22Rv1 (cell line): Measurements from ENCODE around the gene RPEL1.
"Not testable (repeated sequence)": the region's sequence is repeated elsewhere in the genome, so short reads cannot be mapped to it uniquely, and the experiment has no call there.

Experiments used
- H3K27ac ChIP-seq: fragments of 450-650 bp; 2 replicates; pipeline ENCODE4 v1.5.1; 2017
- ZFX ChIP-seq: fragments of 450-650 bp; IDR thresholded peaks from 2 replicates; pipeline ENCODE4 v1.6.1; 2017; ENCODE audit warnings: antibody characterized with exemption, borderline replicate concordance
- TF ChIP-seq, protein P1 (sequence below): fragments of 450-650 bp; IDR thresholded peaks from 2 replicates; pipeline ENCODE4 v1.5.1; 2017; ENCODE audit warnings: mild to moderate bottlenecking

Gene RPEL1

DNA sequence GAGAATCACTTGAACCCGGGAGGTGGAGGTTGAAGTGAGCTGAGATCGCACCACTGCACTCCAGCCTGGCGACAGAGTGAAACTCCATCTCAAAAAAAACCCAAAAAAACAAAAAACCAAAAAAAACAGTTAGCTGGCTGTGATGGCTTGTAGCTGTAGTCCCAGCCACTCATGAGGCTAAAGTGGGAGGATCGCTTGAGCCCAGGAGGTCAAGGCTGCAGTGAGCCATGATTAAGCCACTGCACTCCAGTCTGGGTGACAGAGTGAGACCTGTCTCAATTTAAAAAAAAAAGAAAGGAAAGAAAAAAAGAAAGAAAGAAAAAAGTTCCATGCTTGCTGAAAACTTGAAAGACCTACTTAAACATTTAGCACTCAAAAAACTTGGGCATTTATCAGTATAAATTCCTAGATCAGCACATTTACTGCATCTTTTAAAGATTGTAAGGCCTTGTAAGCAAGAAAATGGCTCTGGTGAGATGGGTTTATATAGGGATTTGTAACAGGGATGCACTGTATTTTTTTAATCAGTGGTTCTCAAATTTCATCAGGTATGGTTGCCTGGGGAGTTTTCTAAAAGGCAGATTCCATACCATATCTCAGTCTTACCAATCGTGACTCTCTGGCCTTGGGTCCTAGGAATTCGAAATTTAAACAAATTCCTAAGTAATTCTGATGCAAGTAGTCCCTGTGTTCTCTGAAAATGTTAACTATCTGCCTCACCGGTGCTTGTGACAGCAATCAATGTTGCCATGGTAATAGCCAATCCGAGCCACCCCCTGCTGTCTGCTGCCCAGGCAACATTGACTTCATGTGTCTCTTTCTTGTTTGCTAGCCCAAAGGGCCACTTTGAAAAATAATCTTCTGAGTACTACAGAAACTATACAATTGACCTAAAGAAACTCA is 41.1 kb upstream of the RPEL1 start:
- TF ChIP-seq ZFX, result no peak
- H3K27ac ChIP-seq, result no peak overlapping the region

DNA sequence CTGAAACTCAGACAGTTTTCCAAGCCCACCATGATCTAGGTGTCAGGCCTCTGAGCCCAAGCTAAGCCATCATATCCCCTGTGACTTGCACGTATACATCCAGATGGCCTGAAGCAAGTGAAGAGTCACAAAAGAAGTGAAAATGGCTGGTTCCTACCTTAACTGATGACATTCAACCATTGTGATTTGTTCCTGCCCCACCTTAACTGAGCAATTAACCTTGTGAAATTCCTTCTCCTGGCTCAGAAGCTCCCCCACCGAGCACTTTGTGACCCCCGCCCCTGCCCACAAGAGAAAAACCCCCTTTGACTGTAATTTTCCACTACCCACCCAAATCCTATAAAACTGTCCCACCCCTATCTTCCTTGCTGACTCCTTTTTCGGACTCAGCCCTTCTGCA is 40.3 kb upstream of the RPEL1 start:
- H3K27ac ChIP-seq, result not testable (repeated sequence)

DNA sequence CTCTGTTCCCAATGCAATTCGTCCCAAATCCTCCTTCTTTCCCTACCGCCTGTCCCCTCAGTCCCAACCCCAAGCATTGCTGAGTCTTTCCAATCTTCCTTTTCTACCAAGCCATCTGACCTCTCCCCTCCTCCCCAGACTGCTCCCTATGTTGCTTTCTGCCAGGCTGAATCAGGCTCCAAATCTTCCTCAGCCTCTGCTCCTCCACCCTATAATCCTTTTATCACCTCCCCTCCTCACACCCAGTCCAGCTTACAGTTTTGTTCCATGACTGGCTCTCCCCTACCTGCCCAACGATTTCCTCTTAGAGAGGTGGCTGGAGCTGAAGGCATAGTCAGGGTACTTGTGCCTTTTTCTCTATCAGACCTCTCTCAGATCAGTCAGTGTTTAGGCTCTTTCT is 39.0 kb upstream of the RPEL1 start:
- H3K27ac ChIP-seq, result not testable (repeated sequence)

DNA sequence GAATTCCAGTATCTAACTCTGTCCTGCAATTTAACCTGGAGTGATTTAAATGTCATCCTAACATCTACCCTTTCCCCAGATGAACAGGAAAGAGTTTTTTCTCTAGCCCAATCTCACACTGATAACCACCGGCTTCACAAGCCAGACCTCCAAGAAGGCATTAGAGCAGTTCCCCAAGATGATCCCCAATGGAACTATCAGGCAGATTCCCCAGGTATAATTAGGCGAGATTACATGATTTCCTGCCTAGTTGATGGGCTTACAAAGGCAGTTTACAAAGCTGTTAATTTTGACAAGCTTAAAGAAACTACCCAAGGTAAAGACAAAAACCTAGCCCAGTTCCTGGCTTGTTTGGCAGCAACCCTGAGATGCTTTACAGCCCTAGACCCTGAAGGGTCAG is 38.5 kb upstream of the RPEL1 start:
- H3K27ac ChIP-seq, result no peak overlapping the region
- no peak for TF ChIP-seq ZFX
- TF ChIP-seq, protein P1, sequence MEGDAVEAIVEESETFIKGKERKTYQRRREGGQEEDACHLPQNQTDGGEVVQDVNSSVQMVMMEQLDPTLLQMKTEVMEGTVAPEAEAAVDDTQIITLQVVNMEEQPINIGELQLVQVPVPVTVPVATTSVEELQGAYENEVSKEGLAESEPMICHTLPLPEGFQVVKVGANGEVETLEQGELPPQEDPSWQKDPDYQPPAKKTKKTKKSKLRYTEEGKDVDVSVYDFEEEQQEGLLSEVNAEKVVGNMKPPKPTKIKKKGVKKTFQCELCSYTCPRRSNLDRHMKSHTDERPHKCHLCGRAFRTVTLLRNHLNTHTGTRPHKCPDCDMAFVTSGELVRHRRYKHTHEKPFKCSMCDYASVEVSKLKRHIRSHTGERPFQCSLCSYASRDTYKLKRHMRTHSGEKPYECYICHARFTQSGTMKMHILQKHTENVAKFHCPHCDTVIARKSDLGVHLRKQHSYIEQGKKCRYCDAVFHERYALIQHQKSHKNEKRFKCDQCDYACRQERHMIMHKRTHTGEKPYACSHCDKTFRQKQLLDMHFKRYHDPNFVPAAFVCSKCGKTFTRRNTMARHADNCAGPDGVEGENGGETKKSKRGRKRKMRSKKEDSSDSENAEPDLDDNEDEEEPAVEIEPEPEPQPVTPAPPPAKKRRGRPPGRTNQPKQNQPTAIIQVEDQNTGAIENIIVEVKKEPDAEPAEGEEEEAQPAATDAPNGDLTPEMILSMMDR, result no peak

DNA sequence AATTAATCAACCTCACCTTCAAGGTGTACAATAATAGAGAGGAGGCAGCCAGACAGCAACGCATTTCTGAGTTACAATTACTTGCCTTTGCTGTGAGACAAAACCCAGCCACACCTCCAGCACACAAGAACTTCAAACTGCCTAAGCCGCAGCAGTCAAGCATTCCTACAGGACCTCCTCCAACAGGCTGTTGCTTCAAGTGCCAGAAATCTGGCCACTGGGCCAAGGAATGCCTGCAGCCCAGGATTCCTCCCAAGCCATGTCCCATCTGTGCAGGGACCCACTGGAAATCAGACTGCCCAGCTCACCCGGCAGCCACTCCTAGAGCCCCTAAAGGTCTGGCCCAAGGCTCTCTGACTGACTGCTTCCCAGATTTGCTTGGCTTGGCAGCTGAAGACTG is 38.0 kb upstream of the RPEL1 start:
- not testable (repeated sequence) for H3K27ac ChIP-seq

DNA sequence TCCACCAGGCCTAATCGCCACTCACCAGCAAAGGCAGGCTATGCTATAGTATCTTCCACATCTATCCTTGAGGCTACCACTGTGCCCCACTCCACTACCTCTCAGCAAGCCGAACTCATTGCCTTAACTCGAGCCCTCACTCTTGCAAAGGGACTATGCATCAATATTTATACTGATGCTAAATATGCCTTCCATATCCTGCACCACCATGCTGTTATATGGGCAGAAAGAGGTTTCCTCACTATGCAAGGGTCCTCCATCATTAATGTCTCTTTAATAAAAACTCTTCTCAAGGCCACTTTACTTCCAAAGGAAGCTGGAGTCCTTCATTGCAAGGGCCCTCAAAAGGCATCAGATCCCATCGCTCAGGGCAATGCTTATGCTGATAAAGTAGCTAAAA is 35.4 kb upstream of the RPEL1 start:
- H3K27ac ChIP-seq, result not testable (repeated sequence)

DNA sequence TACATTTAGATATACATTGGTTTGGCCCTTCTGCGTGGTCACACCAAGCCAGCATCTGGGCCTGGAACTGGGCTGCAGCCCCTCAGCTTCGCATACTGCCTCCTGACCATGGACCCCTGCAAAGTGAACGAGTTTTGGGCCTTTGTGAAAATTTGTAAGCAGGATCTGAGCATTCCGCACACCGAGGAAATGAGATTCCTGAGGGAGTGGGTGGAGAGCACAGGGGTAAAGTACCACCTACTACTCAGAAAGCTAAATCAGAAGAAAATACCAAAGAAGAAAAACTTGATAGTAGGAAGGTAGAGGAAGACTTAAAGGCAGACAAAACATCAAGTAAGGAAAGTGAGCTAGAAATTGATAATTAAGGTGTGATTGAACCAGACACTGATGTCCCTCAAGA is 30.1 kb upstream of the RPEL1 start:
- TF ChIP-seq ZFX, result no peak
- TF ChIP-seq, protein P1, result no peak
- no peak overlapping the region for H3K27ac ChIP-seq

DNA sequence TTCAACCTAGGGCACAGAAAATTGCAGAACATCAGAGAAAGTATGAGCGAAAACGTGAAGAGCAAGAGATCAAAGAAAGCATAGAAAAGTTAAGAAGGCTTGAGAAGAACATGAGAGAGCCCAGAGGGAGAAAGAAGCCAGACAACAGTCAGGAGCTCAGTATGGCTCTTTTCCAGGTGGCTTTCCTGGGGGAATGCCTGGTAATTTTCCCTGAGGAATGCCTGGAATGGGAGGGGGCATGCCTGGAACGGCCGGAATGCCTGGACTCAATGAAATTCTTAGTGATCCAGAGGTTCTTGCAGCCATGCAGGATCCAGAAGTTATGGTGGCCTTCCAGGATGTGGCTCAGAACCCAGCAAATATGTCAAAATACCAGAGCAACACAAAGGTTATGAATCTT is 29.3 kb upstream of the RPEL1 start:
- H3K27ac ChIP-seq, result not testable (repeated sequence)

DNA sequence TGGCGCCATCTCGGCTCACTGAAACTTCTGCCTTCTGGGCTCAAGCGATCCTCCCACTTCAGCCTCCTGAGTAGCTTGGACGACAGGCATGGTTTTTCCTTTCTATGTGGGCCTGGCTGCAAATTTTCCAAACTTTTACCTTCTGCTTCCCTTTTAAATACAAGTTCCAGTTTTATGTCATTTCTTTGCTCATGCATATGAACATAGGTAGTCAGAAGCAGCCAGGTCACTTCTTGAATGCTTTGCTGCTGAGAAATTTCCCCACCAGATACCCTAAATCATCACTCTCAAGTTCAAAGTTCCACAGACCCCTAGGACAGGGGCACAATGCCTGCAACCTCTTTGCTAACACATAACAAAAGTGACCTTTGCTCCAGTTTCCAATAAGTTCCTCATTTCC is 21.6 kb upstream of the RPEL1 start:
- TF ChIP-seq ZFX, result no peak
- TF ChIP-seq, protein P1, result no peak

DNA sequence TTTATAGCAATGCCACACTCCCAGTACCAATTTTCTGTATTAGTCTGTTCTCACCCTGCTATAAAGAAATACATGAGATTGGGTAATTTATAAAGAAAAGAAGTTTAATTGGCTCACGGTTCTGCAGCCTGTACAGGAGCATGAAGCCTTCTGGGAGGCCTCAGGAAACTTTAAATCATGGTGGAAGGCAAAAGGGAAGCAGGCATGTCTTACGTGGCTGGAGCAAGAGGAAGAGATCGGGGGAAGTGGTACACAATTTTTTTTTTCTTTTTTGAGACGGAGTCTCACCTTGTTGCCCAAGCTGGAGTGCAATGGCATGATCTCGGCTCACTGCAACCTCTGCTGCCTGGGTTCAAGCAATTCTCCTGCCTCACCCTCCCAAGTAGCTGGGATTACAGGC is 21.0 kb upstream of the RPEL1 start:
- H3K27ac ChIP-seq, result not testable (repeated sequence)

More for the DNA sequence above, 21.6 kb upstream of the RPEL1 start:
- no peak overlapping the region for H3K27ac ChIP-seq

DNA sequence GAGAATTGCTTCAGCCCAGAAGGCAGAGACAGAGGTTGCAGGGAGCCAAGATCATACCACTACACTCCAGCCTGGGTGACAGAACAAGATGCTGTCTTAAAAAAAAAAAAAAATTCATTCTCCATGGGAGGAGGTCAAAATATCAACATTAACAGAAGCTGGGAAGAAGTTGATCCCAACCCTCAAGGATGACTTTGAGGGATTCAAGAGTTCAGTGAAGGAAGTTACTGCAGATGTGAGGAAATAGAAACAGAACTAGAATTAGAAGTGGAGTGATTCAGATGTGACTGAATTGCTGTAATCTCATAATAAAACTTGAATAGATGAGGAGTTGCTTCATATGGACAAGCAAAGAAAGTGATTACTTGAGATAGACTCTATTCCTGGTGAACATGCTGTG is 19.7 kb upstream of the RPEL1 start:
- H3K27ac ChIP-seq, result no peak overlapping the region
- no peak for TF ChIP-seq ZFX
- TF ChIP-seq, protein P1, result no peak
